NK-92 (cell line): Measurements from ENCODE around the gene LYPLA2.
"Not testable (repeated sequence)": the region's sequence is repeated elsewhere in the genome, so short reads cannot be mapped to it uniquely, and the experiment has no call there.

Source experiments
- DNase-seq: peaks from one replicate; lab custom pipeline; 2025; ENCODE audit not compliant: unreplicated experiment; lab: John Stamatoyannopoulos, UW

Gene LYPLA2

GRCh38 chr1:23825762-23826522 lies 35.0 kb downstream of the LYPLA2 start:
- no peak for DNase-seq

- not testable (repeated sequence) for DNase-seq
These were observed 35.6 kb downstream of the LYPLA2 start for GRCh38 chr1:23826590-23826989.

GRCh38 chr1:23827717-23828116 lies 36.8 kb downstream of the LYPLA2 start:
- no peak for DNase-seq

GRCh38 chr1:23834156-23834555 lies 43.2 kb downstream of the LYPLA2 start:
- DNase-seq: not testable (repeated sequence)

GRCh38 chr1:23836037-23836436 lies 45.1 kb downstream of the LYPLA2 start:
- DNase-seq: no peak

- DNase-seq: no peak
These were observed 47.0 kb downstream of the LYPLA2 start for GRCh38 chr1:23837908-23838307.

GRCh38 chr1:23838401-23838866 lies 47.5 kb downstream of the LYPLA2 start:
- peak; percentile 32 for DNase-seq

GRCh38 chr1:23843644-23844043 lies 52.7 kb downstream of the LYPLA2 start:
- no peak for DNase-seq
